Measurements from ENCODE around the gene TAF10. TPM values are rescaled to one million over a fixed set of nuclear protein-coding genes. Genes with fewer than 3 reads are reported as not detected.

The TAF10 gene
- total RNA-seq, 1 experiment from 2014 or later = 53.6 TPM

Other genes starting within 250 kb of the TAF10 start
- 140 and 147 TPM in 2 replicates for gene SMPD1, start 221.7 kb downstream of the TAF10 start, total RNA-seq (2014; rRNA removed; shearing (Covaris generic))
- 58.4 and 63.3 TPM in 2 replicates for gene APBB1, start 193.1 kb downstream of the TAF10 start, total RNA-seq (2014; rRNA removed; shearing (Covaris generic))
- gene HPX, start 171.2 kb downstream of the TAF10 start, total RNA-seq (2014; rRNA removed; shearing (Covaris generic)) = 0.14 and 0.74 TPM in 2 replicates
- 27.3 and 32.8 TPM in 2 replicates for gene TRIM3, start 138.3 kb downstream of the TAF10 start, total RNA-seq (2014; rRNA removed; shearing (Covaris generic))
- 68.6 and 68.7 TPM in 2 replicates for gene ARFIP2, start 130.9 kb downstream of the TAF10 start, total RNA-seq (2014; rRNA removed; shearing (Covaris generic))
- 32.4 and 58.1 TPM in 2 replicates for gene TIMM10B, start 130.7 kb downstream of the TAF10 start, total RNA-seq (2014; rRNA removed; shearing (Covaris generic))
- gene DNHD1, start 114.9 kb downstream of the TAF10 start, total RNA-seq (2014; rRNA removed; shearing (Covaris generic)) = 1.9 and 3.0 TPM in 2 replicates
- gene RRP8, start 8.6 kb downstream of the TAF10 start, total RNA-seq (2014; rRNA removed; shearing (Covaris generic)) = 14.0 and 35.3 TPM in 2 replicates
- gene ILK, start 8.4 kb downstream of the TAF10 start, total RNA-seq (2014; rRNA removed; shearing (Covaris generic)) = 210 and 231 TPM in 2 replicates
- gene TPP1, start 7.2 kb upstream of the TAF10 start, total RNA-seq (2014; rRNA removed; shearing (Covaris generic)) = 31.7 and 34.9 TPM in 2 replicates
- 2.3 and 3.8 TPM in 2 replicates for gene DCHS1, start 43.6 kb upstream of the TAF10 start, total RNA-seq (2014; rRNA removed; shearing (Covaris generic))
- gene MRPL17, start 71.1 kb upstream of the TAF10 start, total RNA-seq (2014; rRNA removed; shearing (Covaris generic)) = 121 and 417 TPM in 2 replicates
- not detected in 2 replicates for gene OR2AG2, start 159.8 kb upstream of the TAF10 start, total RNA-seq (2014; rRNA removed; shearing (Covaris generic))
- gene OR2AG1, start 170.8 kb upstream of the TAF10 start, total RNA-seq (2014; rRNA removed; shearing (Covaris generic)) = not detected in 2 replicates
- gene OR6A2, start 187.5 kb upstream of the TAF10 start, total RNA-seq (2014; rRNA removed; shearing (Covaris generic)) = not detected in 2 replicates
- not detected in 2 replicates for gene OR10A5, start 233.5 kb upstream of the TAF10 start, total RNA-seq (2014; rRNA removed; shearing (Covaris generic))

Data from A172 (cell line).